Measurements from ENCODE around the gene PPP1R3D. TPM values are rescaled to one million over a fixed set of nuclear protein-coding genes. Genes with fewer than 3 reads are reported as not detected.
"Not testable (repeated sequence)": the region's sequence is repeated elsewhere in the genome, so short reads cannot be mapped to it uniquely, and the experiment has no call there.

Gene PPP1R3D, protein sequence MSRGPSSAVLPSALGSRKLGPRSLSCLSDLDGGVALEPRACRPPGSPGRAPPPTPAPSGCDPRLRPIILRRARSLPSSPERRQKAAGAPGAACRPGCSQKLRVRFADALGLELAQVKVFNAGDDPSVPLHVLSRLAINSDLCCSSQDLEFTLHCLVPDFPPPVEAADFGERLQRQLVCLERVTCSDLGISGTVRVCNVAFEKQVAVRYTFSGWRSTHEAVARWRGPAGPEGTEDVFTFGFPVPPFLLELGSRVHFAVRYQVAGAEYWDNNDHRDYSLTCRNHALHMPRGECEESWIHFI
- 10.7 and 10.9 TPM in 2 replicates for total RNA-seq

DNA sequence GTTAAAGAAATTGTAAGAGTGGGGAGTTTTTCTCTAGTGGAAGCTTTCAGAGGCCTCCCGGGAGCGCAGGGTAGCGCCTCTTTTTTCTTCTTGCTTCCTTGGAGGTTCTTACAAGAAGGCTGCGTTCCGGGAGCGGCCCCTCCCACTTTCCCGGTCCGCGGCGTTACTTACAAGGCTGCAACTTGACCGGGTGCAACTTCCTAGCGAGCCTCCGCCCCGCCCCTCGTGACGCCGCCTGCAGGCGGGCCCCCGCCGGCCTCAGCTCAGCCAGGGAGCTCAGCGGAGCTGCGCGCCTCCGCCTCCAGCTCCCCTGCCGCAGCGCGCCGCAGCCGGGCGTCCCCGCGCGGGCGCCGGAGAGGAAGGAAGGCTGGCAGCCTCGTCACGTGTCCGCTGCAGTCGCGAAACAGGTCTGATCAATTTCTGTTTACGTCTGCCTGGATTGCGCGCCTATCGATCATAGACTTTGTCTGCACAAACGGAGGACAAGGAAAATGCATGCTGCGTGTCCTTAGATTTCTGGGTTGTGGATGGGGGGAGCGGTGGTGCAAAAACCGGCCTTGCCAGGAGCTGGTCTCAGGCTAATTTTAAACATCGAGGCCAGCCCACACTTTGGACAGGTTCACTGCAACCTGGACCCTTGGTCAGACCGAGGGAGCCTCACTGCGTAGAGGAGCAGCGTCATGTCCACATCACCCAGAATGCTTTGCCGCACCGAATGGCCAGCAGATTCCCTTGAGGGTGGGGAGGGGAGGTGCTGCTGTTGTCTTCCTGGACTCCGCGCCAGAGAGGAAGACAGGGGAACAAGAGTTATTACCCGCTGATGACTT is at the start of gene PPP1R3D, which contains the start of gene FAM217B:
TSS of gene PPP1R3D (minus strand) at position 177 of the 827 bp plus-strand sequence. CDS start 374 bp downstream, outside the sequence.
TSS of gene FAM217B (plus strand) at position 261 of the 827 bp plus-strand sequence. CDS start 3,555 bp downstream, outside the sequence.
- DNase-seq: peak; percentile 97

DNA sequence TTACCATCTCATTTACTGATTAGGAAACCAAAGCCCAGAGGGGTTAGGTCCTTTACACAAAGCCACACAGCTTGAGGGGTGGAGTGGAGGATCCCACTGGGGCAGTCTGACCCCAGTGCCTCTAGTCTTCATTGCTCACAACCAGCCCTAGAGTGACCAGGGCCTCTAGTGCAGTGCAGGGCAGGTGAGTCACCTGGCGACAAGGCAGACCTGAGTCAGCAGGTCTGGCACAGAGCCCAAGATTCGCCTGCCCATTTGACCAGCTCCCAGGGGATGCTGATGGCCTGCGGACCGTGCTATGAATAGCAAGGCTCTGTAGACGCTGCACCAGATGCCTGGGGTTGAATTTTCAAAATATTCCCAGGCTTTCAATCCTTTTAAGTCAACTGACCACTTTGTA is 48.0 kb upstream of the PPP1R3D start:
- DNase-seq: no peak

DNA sequence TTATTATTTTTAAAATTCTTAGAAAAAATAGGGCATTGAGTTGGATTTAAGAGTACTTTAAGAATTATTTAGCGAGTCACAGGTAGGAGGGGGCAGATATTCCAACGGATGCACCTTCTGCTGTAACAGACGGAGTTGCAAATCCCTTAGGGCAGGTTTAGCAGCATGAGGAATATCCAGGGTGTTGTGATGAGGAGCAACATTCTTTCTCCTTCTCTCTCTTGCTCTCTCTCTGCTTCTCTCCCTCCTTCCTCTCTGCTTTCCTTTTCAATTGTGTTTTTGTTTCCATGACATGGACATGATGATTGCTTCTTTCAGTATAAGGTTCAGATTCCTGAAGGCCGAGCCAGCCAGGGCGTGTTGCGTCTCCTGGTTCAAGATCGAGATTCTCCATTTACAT is 47.0 kb upstream of the PPP1R3D start:
- DNase-seq: no peak

DNA sequence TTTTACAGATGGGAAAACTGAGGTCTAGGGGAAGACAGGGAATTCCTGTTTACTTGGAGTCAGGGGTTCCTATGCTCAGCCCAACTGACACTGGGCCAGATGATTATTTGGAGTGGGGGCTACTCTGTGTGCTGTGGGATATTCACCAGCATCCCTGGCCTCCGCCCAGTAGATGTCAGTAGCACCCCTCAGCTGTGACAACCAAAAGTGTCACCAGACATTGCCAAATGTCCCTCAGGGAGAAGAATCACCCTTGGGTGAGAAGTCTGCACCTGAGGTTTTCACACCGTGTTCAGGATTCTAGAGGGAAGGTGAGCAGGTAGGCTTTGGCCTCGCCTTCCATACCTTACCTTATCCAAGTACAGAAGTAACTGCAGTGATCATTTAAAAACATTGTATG is 45.8 kb upstream of the PPP1R3D start:
- no peak for DNase-seq

DNA sequence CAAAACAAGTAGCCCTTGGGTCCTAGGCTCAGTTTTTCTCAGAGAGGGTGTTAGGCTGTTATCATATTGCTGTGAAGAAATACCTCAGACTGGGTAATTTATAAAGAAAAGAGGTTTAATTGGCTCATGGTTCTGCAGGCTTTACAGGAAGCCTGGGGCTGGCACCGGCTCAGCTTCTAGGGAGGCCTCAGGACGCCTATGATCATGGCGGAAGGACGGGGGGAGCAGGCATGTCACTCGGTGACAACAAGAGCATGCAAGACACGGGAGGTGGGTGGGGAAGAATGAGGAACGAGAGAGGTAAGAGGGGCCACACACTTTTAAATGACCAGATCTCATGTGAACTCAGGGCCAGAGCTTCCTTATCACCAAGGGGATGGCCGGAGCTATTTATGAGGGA is 45.1 kb upstream of the PPP1R3D start:
- DNase-seq: no peak

DNA sequence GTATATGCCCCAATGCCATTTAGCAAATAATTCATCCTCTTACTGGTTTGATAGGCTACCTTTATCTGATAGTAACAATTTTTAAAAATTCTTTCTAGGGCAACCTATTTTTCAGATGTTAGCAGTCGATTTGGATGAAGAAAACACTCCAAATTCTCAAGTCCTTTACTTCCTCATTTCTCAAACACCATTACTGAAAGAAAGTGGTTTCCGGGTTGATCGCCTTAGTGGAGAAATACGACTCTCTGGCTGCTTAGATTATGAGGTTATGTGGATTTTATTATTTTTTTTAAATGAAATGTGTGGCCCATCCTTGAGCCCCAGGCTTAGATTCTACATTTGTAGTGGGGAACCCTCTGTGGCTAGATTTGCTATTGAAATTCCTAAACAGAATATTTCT is 44.4 kb upstream of the PPP1R3D start:
- DNase-seq: no peak

DNA sequence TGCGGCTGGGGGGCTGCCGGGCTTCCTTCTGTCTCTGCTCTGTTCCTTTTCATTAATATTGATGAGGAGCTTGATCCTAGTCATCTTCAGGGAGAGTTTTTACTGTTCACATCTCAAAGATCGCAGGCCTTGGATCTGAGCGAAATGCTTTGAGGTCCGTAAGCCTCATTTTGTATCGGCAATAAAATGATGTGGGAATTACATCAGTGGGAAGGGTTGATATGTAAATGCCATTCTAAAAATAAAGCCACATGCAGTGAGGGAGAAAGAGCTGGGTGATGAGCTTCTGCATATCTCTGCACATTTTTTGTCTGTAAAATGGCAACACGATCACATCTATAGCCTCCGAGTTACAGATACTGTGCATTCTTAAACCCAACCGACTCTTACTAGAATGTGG is 43.0 kb upstream of the PPP1R3D start:
- no peak for DNase-seq

DNA sequence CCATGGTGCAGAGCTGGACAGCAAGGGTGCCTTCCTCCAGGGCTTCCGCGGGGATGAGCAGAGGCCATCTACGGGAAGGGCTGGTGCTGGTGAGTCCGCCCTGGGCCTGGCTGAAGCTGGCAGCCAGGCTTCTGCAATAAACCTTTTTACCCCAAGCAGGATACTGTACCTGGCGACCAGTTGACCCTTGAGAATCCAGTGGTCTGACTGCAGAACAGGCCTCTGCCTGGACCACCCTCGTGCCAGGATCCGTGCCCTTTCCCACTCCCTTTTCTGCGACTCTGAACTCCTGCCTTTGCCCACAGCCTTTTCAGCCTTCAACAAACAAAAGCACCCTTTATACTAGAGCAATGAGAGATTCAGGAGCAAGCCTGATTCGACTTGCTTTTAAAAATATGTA is 37.0 kb upstream of the PPP1R3D start:
- DNase-seq: no peak

DNA sequence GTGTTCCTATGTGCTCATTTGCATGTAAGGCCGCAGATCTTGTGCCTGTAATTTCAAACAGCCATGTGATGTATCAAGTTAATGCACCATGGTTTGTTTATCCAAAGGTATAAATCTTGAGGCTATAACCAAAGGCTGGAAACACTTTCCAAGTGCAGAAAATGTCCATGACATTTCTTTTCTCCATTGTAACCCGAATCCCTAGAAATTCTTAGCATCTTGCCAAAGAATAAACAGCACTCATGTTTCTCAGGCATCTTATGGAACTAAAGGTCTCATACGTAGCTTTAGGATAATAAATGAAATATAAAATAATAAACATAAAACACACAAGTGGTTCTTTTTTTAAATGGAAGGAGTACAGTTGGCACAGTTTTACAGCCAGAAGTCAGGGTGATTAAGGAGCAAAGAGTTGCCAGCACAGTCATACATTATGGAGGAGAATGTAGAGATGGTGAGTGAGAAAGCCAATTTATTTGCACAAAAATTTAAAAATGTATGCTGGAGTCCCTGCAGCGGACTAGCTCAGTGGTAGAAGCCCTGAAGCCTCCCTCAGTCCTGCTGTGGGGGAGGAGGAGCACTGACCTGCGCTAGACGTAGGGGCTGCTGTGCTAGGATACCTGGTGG is 36.2 kb upstream of the PPP1R3D start:
- no peak for DNase-seq

DNA sequence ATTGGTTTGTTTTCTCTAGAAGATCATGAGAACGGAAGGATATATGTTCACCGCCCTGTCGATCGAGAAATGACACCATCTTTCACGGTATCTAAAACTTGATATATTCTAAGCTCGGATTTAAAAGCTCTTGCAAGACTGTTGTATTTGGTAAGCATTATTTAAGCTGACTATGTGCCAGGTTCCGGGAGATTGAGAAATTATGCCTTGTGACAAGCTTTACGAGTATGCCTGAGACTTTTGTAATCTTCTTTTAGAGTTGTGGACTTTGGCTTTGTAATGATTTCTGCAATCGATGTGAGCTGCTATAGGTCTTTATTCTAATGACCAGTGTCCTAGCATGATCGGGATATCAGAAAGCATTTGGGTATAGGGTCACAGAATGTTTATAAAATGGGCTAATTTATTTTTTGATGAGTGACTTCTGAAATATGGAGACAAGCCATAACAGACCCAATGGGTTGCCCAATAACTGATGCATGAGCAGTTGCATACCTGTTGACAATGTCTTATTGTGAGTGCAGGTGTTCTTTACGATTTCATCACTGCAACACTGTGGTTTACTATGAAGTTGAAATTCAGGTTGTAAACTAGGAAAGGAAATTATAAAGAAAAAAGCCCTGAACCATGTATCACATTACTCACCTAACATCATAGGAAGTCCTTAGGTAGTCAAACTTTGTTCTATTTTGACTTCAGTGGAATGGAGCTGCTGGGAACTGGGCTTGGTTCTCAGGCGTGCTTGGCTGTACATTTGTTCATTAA is 32.1 kb upstream of the PPP1R3D start:
- DNase-seq: no peak

DNA sequence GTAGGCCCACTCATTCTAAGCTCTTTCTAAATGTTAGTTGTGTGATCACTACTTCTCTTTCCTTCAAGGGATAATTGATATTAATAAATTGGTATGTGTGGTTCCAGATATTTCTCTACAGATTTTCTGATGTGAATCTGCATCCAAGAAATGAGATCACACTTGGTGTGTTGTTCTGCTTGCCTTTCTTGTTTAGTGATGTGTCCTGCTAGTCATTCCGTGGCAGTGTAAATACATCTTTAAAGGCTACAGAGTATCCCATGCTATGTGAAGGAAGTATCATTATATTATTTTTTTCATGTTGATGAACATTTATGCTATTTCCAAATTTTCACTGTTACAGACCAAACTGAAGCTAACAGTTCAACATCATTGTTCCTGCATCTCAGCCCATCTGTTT is 31.3 kb upstream of the PPP1R3D start:
- DNase-seq: no peak

DNA sequence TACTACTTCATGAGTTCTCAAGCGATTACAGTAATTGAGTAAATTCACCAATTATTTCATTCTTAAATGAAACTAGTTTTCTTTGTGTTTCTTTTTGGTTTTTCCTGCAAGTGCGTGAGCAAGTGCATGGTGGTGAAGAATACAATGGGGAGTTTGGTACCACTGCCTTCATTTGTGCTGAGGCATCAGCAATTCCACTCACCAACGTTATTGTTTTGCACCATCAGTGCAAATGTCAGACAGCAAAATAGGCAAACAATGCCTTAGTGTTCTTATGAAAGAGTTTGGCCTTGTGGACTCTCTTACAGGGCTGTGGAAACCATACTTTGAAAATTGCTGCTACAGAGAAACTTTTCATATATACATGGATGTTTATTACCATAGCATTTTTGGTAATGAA is 26.3 kb upstream of the PPP1R3D start:
- no peak for DNase-seq

DNA sequence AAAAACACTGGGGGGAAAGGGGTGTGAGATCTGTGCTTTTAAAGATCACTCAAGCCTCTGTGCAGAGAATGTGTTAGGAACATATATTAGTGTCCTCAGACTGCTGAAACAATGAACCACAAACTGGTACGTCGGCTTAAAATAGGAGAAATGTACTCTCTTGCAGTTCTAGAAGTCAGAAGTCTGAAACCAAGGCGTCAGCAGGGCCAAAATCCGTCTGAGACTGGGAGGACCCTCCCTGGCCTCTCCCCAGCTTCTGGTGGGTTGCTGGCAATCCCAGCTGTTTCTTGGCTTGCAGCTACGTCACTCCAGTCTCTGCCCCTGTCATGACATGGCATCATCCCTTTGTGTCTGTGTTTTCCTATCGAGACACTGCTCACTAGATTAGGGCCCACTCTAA is 22.1 kb upstream of the PPP1R3D start:
- DNase-seq: no peak

DNA sequence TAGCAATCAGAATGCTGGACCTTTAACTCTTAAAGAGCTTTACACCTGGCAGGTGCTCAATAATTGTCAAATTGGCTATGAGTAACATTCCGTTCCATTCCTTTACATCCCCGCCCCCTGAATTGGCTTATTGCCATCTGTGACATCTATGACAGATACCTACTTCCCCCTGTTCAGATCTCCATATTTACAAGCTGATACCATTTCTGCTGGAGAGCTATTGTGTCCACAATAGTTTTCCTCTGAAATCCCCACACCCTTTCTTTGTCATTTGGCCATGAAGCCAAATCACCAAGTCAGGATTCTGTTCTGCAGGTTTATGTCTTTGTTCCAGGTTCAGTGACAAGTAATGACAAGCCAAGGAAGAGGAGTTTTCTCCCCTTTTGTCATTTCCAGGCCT is 21.3 kb upstream of the PPP1R3D start:
- no peak for DNase-seq

DNA sequence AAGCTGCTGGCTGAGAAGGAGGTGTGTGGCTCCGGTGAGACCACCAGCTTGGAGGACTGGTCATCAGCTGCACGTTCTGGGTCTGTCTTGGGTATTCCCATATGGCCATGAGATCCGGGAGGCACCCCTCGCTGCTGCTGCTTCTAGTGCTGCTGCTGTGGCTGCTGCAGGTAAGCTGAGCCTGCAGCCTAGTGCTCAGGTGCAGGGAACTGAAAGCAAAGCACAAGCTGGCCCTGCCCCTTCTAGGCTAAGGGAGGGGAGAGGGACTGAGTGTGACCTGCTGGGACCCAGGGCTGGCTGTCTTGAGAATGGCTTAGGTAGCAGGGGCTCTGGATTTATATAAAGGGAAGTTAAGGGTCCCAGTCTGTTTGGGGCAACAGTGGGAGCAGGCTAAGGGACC is 18.5 kb upstream of the PPP1R3D start:
- DNase-seq: no peak

DNA sequence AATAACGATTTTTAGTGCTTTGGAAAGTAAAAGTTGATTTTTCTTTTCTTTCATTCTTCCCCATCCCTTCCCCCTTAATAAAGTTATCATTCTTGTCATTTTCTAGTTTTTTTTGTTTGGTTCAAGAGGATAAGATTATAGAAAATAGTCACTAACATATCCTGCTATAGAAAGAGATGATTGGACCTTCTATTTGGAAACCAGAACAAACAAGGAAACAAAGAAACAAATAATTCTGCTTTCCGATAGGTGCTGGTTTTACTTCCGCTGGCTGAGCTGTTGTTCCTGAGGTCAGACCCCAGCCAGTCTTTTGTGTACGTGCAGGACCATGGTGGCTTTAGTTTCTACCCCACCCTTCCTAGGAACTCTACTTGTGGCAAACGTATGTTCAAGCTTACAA is 18.0 kb upstream of the PPP1R3D start, which contains the start of gene CDH26:
TSS of gene CDH26 (plus strand) at position 301 of the 400 bp plus-strand sequence. CDS start 304 bp downstream, outside the sequence.
- DNase-seq: no peak

DNA sequence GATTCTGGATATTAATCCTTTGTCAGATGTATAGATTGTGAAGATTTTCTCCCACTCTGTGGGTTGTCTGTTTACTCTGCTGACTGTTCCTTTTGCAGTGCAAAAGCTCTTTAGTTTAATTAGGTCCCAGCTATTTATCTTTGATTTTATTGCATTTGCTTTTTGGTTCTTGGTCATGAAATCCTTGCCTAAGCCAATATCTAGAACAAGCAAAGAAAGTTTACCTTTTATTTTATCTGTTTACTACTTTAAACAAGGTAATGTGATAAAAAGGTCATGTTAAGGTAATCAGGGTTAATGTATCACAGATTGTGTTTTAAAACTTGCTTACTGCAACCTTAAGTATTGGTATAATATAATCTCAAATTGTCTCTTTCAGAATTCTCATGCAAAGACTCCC is 17.5 kb upstream of the PPP1R3D start:
- not testable (repeated sequence) for DNase-seq

DNA sequence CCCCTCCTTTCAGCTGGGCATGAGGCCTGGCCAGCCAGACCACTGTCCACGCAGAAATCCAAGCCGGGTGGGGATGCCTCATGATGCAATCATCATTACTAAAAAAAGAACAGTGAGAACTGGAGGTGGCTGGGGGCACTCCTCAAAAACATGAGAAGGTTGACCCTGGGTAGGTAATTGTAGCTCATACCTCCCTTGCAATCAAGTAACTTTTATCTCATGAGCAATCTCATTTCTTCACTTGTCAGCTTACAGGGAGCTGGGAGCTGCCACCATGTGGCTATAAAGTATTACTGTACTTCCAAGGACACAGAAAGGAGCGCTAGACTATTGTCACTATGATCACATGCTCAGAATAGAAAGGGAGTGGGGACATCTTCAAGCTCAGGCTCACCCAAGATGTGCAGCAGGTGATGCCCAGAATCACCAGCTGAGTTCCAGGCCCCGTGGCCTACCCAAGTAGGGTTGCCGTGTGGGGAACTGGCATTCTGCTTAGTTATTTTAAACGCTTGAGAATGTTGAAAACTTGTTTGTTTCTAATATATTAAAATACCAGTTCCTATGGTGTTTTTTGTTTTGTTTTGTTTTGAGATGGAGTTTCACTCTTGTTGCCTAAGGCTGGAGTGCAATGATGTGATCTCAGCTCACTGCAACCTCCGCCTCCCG is 15.2 kb upstream of the PPP1R3D start:
- peak; percentile 33 for DNase-seq

DNA sequence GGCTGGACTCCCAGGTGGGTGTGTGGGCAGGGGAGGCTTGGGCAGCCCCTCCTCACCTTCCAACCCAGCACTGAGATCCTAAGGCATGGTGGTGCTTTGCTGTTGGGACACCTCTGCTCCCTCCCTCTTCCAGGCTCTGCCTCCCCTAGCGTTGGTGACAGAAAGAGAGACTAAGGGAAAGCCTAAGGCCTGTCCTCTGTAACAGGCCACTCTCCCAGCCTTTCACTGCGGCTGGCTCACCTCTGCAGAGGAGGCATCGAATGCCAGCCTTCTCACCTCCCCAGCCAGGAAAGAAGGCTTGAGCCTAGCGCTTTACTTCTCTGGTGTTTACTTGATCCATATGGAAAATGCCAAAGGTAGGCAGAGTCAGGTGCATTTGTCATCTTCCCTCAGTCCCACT is 14.6 kb upstream of the PPP1R3D start:
- no peak for DNase-seq

DNA sequence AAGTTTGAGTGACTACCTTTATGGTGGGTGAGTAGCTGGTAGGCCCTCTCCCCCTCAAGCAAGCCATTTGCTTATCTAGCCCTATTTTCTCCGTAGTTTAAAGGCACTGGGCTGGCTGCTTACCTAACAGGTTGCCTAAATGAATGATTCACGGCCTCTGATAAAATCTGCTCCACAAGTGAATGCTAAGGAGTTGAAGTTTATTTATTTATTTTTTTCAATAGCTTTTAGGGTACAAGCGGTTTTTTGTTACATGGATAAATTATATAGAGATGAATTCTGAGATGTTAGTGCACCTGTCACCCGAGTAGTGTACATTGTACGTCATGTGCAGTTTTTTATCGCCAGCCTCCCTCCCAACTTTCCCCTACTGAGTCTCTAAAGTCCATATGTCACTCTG is 9.8 kb upstream of the PPP1R3D start:
- DNase-seq: no peak

DNA sequence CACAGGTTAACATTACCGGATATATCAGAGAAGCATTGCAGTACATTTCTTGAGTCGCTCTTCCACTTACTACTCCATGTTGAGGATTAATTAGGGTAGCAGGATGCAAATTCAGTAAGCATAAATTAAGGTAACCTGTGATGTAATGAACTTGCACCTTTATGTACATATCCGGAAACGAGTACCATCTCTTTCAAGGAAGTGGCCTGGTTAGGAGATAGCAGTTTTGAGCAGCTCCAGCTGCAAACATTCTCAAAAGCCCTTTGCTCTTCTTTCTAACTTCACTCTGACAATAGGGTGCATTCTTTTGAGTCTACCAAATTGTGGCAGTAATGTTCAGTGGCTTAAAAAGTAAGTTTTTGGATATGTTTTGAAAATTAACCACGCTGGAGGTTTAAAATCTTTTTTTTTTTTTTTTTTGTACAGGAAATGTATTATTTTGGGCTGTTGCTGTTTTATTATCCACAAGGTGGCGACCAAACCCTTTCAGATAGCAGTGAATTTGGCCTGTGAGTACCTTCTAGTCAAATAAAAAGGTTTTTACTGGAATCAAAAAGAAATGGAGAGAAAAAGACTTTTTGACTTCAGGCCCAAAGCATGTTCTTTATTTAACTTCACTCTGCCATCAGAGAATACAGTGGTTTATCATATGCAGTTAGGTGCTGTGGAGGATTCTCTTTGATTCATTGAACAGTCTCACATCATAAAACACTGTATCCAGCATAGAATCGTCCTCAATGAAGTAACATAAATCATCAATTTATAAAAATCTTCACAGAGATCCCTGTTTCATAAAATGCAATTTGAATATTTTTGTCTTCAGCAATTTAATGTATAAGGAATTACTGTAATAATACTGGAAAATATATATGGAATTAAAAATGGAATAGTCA is 9.0 kb upstream of the PPP1R3D start:
- DNase-seq: peak; percentile 70

All from dermis blood vessel endothelial cell (primary cell).